GM18951 (cell line): ENCODE measurements around the gene PDE7B.

Experiments
- POLR2A ChIP-seq: IDR thresholded peaks from 4 replicates; pipeline ENCODE4 v1.6.1; 2011; ENCODE audit warnings: mild to moderate bottlenecking; ENCODE audit not compliant: insufficient read length, insufficient read depth; ENCODE audit errors: extremely low read depth
- in situ Hi-C: fragments of 300-500 bp; cut with MboI; formaldehyde crosslinking; loops from one replicate; pipeline ENCODE4 v1.12.0; 2022; ENCODE audit warnings: low sequenced_read_pairs, mixed read lengths, inconsistent platforms; ENCODE audit not compliant: unreplicated experiment

Gene PDE7B

DNA sequence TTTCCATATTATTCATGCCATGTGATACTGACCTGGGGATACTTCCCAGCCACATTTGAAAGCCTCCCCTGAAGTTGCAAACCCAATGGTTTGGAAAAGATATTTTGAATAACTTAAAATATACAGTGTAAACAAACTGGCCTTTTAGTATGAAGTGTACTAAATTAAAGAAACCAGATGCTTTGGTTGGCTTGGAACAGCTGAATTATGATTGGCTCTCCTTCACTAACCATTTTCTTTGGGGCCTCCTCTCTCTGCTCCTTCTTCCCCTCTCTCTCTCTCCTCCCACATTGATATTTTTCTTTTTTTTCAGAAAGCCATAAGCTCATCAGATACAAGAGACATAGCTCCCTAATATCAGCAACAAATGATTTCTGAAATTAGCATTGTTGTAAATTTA lies 232.0 kb downstream of the PDE7B start:
- no peak for TF ChIP-seq POLR2A
- in situ Hi-C loops, result no loop called here

DNA sequence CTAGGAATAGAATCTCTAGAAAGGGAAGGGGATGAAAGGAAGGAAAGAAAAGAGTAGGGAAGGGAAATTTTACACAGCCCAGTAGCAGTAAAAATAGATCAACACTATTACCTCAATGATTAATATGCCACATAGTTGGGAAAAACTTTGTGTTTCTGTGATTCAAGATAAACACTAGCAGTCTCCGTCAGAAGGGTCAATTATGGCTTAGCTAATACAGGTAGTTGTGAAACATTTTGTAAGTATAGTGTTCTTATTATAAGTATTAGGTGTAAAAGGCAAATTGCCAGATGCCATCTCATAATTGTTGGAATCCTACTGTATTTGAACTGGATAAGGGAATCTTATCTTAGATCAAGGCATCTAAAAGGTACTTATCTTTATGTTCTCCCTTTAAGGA lies 232.9 kb downstream of the PDE7B start:
- TF ChIP-seq POLR2A, result no peak
- in situ Hi-C loops, result no loop called here

DNA sequence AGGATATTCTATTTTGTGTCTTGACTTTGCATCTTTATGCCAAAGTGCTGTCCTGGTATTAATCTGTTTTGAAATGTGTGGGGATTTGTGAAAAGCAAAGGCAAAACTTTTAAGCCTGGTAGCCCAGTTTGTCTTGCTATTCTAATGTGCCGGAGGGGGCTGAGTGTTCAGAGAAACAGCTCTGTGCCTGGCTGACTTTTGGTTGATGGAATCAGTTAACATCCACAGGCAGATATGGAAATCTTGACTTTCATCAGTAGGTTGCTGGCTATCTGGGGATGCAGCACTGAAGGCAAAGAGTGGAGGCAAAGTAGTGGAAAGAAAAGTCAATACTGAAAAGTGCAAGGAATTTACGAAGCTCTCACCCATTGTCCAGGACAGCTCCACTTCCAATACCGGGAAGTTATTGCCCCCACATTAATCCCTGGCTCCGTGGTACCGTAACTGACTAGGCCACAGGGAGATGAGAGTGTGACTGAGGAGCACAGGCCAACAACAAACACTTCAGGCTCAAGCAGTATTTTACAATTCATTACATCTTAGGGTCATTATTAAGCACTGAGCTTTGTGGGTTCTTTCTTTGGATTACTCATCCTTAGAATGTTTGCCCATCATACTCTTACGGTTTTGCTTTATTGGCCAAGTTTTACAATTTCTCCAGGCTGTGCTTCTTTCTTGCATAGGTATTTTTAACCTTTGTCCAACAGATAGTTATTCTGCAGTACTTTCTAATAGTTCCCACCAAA lies 234.0 kb downstream of the PDE7B start:
- in situ Hi-C loops, result no loop called here
- TF ChIP-seq POLR2A, result no peak

DNA sequence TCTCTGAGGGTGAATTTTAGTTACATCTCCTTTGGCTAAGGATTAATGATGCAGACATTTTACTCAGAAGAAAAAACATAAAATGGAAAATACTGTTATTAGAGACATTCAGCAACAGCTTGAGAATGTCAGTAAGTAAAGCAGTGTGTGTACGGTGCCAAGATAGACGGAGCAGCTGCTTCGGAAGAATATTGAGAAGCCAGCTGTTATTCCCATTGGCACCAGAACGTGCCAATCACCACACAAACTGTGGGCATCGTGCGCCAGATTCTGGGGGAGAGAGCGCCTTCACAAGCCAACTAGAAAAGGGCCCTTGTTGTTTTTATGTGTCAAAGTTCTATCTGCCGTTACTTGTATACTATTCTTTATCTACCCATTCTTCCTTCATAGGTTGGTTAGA lies 235.2 kb downstream of the PDE7B start:
- in situ Hi-C loops, result no loop called here
- no peak for TF ChIP-seq POLR2A

DNA sequence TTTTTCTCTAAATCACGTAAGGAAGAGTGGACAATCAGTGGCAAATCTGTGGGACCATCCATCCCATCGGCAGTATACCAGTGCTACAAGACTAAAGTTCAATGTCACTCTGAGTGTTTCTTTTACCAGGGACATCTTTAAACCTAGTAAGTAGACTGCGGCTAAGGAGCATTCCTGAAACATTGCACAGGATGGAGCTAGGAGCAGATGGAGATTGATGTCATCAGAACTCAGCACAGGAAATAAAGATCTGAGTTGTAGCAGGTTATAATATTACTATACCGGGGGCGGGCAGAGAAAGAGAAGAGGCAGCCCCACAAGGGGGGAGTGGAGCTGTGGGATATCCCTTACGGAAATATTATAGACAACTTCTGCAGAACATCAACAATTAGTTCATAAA lies 236.5 kb downstream of the PDE7B start:
- in situ Hi-C loops, result no loop called here
- no peak for TF ChIP-seq POLR2A

DNA sequence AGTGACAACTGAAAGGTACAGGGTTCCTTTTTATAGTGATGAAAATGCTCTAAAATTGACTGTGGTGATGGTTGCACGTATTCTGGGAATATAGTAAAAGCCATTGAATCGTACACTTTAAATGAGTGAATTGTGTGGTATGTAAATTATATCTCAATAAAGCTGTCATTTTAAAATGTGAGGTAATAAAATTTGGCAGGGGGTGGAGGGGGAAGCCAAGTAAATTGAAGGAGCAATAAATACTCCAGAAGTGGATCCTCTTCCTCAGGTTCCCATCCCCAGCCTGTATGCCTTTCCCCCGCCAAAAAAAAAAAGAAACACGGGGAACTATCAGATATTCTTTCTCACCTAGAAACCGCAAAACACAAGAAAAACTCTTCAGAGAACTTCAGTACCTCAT lies 237.2 kb downstream of the PDE7B start:
- in situ Hi-C loops, result no loop called here
- no peak for TF ChIP-seq POLR2A

DNA sequence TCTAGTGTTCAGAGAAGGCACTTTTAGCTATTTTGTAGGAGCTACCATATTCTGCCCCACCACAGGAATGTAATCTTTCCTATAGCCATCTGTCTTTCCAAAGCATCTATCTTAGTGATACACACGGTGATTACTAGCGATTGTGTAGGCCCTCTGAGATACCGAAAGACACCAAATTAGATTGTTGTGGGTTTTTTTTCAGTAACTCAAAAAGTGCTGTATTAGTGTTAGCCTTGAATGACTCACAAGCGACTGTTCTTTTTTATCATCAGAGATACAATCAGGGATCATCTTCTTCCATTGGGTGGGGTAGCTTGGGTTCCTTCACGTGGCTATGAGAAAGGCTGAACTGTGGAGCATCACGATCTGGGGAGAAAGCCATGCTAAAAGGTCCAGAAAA lies 238.4 kb downstream of the PDE7B start:
- in situ Hi-C loops, result no loop called here
- TF ChIP-seq POLR2A, result no peak

DNA sequence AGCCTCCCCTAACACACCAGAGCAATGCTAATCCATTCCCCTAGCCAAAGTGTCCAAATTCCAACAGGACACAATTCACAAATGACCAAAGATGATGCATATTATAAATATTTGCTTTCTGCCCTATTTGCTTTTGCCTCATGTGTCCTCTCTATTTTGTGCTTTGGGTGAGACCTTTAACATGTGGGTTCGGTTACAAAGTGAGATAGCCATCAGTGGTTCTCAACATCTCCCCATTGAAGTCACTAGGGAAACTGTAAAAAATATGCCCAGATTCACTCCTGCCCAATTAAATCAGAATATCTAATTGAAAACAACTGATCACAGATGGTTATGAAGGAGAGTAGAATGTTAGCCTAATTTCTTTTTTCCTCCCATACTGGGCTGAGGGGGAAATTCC lies 239.4 kb downstream of the PDE7B start:
- in situ Hi-C loops, result no loop called here

DNA sequence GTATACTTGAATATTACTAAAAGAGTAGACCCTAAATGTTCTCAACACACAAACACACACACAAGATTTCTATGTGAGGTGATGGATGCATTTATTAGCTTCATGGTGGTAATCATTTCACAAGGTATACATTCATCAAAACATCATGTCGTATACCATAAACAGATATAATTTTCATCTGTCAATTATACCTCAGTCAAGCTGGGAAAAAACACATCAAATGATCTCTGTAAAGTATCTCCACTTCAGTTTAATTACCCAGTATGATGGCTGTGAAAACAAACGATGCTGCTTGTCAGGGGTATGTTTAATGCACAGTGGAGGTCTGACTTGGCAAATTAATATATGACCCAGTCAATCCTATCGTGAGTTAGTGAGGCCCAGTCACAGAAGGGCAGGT lies 241.4 kb downstream of the PDE7B start:
- no peak for TF ChIP-seq POLR2A
- in situ Hi-C loops, result no loop called here

More for the DNA sequence above, 239.4 kb downstream of the PDE7B start:
- no peak for TF ChIP-seq POLR2A

DNA sequence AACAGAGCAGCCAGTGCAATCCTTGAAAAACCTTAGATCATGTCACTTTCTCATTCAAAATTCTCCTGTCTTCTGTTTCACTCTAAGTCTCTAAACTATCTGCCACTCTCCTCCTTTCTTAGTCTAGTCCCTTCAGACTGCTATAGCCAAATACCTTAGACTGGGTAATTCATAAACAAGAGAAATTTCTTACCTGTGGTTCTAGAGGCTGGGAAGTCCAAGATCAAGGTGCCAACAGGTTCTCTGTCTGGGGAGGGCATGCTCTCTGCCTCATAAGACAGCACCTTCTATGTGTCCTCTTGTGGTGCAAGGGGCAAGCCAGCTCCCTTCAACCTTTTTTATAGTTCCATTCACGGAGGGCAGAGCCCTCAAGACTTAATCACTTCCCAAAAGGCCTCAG lies 242.3 kb downstream of the PDE7B start:
- in situ Hi-C loops, result no loop called here
- TF ChIP-seq POLR2A, result no peak

DNA sequence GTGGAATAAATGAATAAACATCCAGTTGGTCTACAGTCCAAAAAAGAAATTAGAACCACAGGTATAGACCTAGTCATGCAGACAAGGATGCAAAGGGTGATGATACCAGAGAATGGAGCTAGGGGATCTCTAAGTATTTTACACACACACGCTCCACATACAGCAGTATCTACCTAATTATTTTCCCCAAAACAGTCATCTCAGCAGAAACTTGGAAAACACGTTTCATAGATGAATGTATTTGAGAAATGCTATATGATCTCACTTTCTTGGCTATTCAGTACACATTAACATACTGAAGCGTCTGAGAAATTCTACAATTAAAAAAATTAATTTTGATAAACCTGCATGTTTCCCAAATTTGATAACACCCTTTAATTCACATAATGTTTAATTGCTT lies 243.3 kb downstream of the PDE7B start:
- TF ChIP-seq POLR2A, result no peak

DNA sequence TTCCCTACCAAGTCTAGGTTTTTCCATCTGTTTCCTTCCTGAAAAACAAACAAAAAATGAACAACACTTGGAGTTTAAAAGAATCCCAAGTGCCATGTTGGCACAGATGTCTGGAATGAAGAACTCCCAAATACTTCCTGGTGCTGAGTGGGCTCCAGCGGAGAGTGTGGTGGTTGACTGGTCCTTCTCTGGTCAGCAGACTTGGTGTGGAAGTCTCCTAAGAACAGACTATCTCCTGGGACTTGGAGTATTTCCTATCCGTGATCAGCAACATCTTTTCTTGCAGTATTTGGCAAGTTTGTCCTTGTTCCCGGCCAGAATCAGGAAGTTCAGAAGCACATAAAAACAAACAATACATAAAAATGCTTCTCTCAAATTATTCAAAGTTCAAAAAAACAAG lies 244.5 kb downstream of the PDE7B start:
- no peak for TF ChIP-seq POLR2A
- in situ Hi-C loops, result no loop called here

More for the DNA sequence above, 243.3 kb downstream of the PDE7B start:
- in situ Hi-C loops, result no loop called here

DNA sequence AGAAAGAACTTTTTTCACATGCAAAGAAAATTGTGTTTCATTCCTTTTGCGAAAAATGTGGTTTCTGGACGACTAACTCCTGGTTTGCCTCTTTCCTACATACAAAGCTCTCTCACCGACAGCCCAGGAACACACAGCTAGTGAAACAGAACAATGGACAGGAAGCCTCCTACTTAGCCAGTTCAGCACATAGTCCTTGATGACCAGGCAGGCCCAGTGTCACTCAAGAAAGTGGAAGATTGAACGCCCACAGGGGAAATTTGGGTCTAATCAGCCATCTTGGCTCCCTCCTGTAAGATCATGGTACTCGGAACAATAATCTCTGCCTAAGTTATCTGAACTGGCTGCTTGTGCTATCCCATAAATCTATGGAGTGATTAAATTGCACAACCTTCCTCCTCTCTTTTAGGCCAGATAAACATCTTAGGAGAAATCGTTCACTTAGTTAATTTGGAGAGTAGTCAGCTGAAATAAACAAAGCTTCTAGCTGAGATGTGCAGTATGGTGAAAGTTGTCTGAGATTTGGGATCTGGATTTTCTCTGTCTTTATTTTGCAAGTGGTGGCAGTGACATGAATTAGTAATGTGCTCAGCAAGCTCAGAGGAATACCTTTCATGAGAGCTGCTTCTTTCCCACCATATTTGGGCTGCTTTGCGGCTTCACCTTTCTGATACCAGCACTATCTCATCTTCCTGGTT lies 251.6 kb downstream of the PDE7B start:
- in situ Hi-C loops, result no loop called here

DNA sequence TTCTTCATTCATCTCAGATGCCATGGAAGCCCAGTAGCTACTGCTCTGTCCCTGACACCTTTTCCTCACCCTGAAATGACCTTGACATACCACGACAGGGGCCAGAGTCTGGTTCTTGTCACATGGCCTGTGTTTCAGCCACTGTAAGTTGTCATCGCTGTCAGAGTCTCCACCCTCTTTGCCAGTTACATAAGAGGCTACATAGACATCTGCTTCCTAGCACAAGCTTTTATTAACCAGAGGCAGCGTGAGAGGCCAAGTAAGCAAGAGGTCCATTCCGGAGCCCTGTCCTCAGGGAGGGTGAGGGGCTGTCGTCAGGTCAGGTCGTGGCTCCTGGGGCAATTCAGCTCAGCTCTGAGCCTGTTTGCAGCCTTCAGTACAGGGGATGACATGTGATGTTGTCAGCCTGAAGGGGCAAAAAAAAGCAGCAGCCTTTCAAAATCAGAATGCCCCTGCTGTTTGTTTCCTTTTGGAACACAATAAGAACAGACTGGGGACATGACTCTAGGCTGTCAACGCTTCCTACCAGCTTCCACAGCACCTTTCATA lies 252.3 kb downstream of the PDE7B start:
- in situ Hi-C loops, result no loop called here
- no peak for TF ChIP-seq POLR2A

More for the DNA sequence above, 251.6 kb downstream of the PDE7B start:
- TF ChIP-seq POLR2A, result no peak
